SHP77 (cell line): ENCODE data around the gene PGP.

Source experiments
- DNase-seq, 2 experiments: peaks; one replicate each; lab custom pipeline; 2025; lab: John Stamatoyannopoulos, UW

PGP gene

GRCh38 chr16:2180962-2181923 lies 33.4 kb downstream of the PGP start:
- no peak for DNase-seq

GRCh38 chr16:2180461-2180860 lies 34.2 kb downstream of the PGP start:
- DNase-seq, result no peak

GRCh38 chr16:2179576-2179975 lies 35.1 kb downstream of the PGP start:
- no peak for DNase-seq

- no peak for DNase-seq
These were observed 35.5 kb downstream of the PGP start for GRCh38 chr16:2179107-2179501.

GRCh38 chr16:2178321-2179106 lies 36.1 kb downstream of the PGP start:
- DNase-seq, result no peak

GRCh38 chr16:2177561-2177960 lies 37.1 kb downstream of the PGP start:
- DNase-seq, result no peak

- no peak for DNase-seq
These were observed 37.5 kb downstream of the PGP start for GRCh38 chr16:2177101-2177500.

GRCh38 chr16:2176047-2176446 lies 38.6 kb downstream of the PGP start:
- no peak for DNase-seq

GRCh38 chr16:2175454-2175853 lies 39.2 kb downstream of the PGP start:
- no peak for DNase-seq

GRCh38 chr16:2174396-2175131 lies 40.1 kb downstream of the PGP start:
- no peak for DNase-seq

GRCh38 chr16:2173916-2174315 lies 40.7 kb downstream of the PGP start:
- no peak for DNase-seq

- DNase-seq, result no peak
These were observed 41.3 kb downstream of the PGP start for GRCh38 chr16:2173366-2173765.

- no peak for DNase-seq
These were observed 41.8 kb downstream of the PGP start for GRCh38 chr16:2172688-2173335.

- no peak for DNase-seq
These were observed 43.0 kb downstream of the PGP start for GRCh38 chr16:2171601-2172178.

GRCh38 chr16:2170587-2171435 lies 43.8 kb downstream of the PGP start:
- no peak for DNase-seq

GRCh38 chr16:2170080-2170479 lies 44.6 kb downstream of the PGP start:
- DNase-seq, result no peak

- DNase-seq, result no peak
These were observed 47.5 kb downstream of the PGP start for GRCh38 chr16:2167068-2167638.

GRCh38 chr16:2166263-2167067 lies 48.2 kb downstream of the PGP start:
- DNase-seq, result no peak

GRCh38 chr16:2165861-2166260 lies 48.8 kb downstream of the PGP start:
- no peak for DNase-seq
